Fibroblast of mammary gland (primary cell): ENCODE data around the gene FGF11.

Experiments used
- DNase-seq: peaks from one replicate; pipeline ENCODE4 v3.0.0-alpha.2; 2010; ENCODE audit warnings: low read depth
- H3K4me3 ChIP-seq: 2 replicates; pipeline ENCODE4 v1.5.1; 2011; ENCODE audit warnings: low read depth, mild to moderate bottlenecking, low read length, moderate library complexity; ENCODE audit not compliant: control insufficient read depth
- TF ChIP-seq, protein P1 (sequence below): conservative IDR thresholded peaks from 2 replicates; pipeline ENCODE4 v1.5.1; 2011; ENCODE audit warnings: low read depth, low read length, inconsistent platforms; ENCODE audit not compliant: control insufficient read depth, insufficient read depth

The FGF11 gene

DNA sequence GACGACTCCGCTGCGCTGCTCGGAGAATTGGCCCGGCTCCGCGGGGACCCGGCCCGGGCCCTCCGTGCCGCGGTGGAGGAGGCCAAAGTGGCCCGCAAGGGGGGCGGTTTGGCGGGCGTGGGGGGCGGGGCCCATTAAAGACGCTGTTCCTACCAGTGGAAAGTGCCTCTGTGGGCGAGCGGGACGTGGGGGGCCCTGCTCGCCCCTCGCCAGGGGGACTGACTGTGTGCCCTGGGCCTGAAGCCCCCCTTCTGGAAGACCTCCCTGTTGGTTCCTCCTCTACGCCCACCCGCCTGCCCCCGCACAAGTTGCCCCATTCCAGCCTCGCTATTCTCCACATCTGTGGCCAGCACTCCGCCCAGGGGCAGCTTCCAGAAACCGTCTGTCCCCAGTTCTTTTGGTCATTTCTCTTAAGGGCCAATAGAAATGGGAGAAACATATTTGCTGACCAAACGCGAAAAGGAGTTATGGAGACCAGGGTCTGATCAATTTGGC lies 1.9 kb upstream of the FGF11 start:
- DNase-seq = no peak
- TF ChIP-seq, protein P1, sequence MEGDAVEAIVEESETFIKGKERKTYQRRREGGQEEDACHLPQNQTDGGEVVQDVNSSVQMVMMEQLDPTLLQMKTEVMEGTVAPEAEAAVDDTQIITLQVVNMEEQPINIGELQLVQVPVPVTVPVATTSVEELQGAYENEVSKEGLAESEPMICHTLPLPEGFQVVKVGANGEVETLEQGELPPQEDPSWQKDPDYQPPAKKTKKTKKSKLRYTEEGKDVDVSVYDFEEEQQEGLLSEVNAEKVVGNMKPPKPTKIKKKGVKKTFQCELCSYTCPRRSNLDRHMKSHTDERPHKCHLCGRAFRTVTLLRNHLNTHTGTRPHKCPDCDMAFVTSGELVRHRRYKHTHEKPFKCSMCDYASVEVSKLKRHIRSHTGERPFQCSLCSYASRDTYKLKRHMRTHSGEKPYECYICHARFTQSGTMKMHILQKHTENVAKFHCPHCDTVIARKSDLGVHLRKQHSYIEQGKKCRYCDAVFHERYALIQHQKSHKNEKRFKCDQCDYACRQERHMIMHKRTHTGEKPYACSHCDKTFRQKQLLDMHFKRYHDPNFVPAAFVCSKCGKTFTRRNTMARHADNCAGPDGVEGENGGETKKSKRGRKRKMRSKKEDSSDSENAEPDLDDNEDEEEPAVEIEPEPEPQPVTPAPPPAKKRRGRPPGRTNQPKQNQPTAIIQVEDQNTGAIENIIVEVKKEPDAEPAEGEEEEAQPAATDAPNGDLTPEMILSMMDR = no peak
- peak overlapping the region; percentile 12 for H3K4me3 ChIP-seq

GRCh38 chr17:7437950-7438614 lies 1.2 kb upstream of the FGF11 start:
- TF ChIP-seq, protein P1 = no peak
- no peak for DNase-seq
- H3K4me3 ChIP-seq = peak overlapping the region; percentile 2

DNA sequence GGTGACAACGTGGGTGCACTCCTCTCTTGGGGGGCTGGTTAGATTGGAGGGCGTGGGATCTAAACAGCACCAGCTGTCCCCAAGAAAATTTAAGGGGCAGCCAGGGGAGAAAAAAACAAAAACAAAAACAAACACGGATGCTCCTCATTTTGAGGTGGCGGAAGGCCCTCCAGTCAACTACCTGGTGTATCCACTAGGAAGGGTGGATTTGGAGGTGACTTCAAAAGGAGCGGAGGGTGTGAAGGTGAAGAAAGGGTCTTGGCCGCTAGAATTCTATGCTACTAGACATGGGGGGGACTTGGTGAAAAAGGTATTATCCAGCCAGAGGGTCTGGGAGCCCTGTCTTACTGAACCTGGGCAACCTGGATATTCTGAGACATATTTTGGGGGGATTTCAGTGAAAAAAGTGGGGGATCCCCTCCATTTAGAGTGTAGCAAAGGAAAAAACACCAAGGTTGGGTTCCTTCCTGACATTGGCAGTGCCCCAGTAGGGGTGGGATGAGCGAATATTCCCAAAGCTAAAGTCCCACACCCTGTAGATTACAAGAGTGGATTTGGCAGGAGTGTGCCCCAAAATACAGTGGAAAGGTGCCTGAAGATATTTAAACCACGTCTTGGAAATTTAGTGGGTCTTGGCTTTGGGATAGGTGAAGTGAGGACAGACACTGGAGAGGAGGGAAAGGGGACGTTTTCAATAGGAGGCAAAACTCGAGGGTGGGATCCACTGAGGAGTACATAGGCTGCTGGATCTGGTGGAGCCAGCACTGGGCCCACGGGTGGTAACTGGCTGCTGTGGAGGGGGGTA lies 454 bp upstream of the FGF11 start:
- no peak overlapping the region for H3K4me3 ChIP-seq
- DNase-seq = no peak
- TF ChIP-seq, protein P1 = no peak

DNA sequence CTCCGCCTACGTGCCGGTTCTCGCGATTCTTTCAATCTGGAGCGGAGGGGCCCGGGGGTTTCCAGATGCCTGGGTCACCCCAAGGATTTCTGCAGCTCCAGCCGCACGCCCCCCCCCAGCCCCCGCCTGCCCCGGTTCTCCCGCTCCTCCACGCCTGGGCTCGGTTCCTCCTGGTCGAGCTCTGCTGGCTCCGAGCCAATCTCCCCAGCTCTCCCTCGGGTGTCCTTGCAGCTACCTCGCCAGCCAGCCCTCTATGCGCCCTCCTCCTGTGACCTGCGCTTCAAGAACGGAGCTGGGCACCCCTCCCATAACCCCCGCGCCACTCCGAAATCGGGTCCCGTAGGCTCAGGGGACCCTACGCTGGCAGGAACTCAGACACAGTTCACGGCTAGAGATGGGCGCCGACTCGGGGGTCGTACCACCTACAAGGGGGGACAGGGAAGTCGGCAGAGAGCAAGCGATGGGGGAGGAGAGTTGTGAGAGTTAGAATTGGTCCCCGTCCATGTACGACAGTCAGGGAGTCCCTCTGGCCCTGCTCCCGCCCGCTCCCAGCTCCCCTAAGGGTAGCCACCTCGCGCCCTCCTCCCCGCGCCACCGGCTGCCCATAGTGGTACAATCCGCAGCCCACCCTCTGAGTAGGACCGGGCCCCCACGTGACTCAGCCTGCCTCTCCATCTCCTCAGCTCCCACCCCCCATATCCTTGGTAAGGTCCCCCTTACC lies 961 bp downstream of the FGF11 start:
- peak overlapping the region; percentile 13 for H3K4me3 ChIP-seq
- DNase-seq = no peak
- TF ChIP-seq, protein P1 = no peak

DNA sequence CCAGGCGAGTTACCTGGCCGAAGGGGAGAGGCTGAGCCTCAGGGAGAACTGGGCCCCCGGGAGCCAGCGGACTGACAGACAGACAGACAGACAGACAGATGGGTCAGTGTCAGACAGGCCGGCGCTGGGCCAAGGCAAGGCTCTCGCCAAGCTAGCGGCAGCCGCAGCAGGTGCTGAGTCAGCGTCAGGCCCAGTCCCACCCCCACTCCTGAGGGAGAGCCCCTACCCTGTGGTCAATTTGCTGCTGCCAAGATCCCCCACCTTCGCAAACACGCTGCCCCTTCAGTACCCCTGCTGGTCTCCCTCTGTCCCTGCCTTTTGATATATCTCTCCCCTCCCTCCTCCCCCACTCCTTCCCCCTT lies 1.5 kb downstream of the FGF11 start:
- no peak overlapping the region for H3K4me3 ChIP-seq
- DNase-seq = peak; percentile 41
- TF ChIP-seq, protein P1 = peak; percentile 5

GRCh38 chr17:7441266-7441665 lies 2.0 kb downstream of the FGF11 start:
- DNase-seq = no peak
- no peak overlapping the region for H3K4me3 ChIP-seq
- TF ChIP-seq, protein P1 = no peak
